Measurements from ENCODE around the gene MAPK1IP1L. TPM values are rescaled to one million over a fixed set of nuclear protein-coding genes. Genes with fewer than 3 reads are reported as not detected.

The MAPK1IP1L gene
- total RNA-seq, result 31.8 TPM

DNA sequence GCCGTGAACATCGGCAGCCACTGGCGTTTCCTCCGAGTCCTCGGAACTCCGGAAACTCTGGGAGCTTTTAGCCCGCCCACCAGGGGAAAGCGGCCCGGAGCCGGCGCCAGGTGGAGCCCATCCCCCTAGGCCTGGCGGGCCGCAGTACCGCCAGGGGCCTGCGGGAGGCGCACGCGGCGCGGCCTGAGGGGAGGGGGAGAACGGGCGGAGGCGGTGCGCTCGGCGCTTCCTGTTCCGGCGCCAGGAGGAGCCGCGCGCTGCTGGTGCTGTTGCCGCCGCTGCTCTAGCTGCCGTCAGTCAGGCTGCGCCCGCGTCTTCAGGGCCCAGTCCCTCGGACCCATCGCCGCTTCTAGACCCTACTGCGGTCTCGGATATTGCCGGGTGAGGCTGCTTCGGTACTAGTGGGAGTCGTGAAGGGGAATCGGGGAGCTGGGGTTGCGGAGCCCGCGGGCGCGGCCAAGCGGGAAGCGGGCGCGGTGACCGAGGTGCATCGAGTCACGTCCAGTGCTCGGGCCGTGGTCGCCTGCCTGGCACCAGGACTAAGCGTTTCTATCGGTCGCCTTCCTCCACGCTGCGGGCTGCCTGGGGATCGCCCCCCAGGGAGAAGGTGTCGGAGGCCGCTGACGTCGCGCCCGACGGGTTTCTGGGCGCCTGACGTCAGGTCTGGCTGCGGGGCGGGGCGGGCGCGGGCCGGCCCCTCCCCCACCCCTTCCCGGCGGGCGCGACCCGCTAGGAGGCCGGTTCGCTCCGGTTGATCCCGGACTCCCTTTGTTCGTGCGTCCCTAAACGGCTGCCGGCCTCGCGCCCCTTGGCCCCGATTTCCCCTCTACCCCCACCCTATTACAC lies at the start of gene MAPK1IP1L:
Gene MAPK1IP1L, plus strand, starts transcription at position 225 of the 846 bp plus-strand sequence. CDS start 10,037 bp downstream, outside the sequence.

DNA sequence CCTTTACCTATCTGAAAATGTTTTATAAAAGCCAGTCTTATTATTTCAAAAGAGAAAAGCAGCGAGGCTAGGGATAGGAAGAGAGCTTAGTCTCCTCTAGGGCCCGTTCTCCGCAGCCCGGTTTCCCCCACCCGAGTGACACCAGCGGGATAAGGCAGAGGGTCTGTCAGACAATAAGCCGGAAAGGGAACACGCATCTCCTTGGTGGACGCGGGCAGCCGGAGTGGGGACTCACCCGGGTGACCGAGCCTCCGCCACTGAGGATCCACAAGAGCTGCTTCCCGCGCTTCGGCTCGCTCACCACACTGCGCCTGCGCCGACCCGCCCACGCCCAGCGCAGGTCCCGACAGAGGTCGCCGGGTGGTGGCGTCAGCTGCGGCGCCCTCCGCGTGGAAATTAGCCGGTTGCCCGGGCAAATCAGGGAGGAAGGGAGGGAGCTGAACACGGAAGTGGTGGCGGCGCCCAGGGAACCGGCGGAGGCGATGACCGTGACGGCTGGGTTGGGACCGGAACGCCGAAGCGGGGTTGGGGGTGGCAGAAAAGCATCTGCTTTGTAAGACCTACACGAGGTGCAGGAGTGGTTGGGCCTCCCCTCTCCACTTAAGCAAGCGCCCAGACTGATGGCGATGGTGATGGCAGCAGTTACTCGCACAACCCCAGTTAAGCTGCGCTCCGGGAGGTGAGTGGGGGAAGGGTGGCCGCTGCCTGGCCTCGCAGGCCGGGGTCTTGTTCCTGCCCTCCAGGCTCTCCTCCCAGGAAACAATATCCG lies 24.5 kb upstream of the MAPK1IP1L start, which contains the start of the genes SOCS4 and WDHD1:
Gene SOCS4, plus strand, starts transcription at position 444 of the 769 bp plus-strand sequence. CDS start 15,806 bp downstream, outside the sequence.
Gene WDHD1, minus strand, starts transcription at position 307 of the 769 bp plus-strand sequence. CDS start 312 bp downstream, outside the sequence.

Other genes with a start within 250 kb of the MAPK1IP1L start
- 8.1 TPM for gene GCH1, start 148.8 kb upstream of the MAPK1IP1L start, total RNA-seq
- 6.4 TPM for gene WDHD1, start 24.5 kb upstream of the MAPK1IP1L start, total RNA-seq
- 13.3 TPM for gene SOCS4, start 24.4 kb upstream of the MAPK1IP1L start, total RNA-seq
- gene LGALS3, start 77.6 kb downstream of the MAPK1IP1L start, total RNA-seq, result 41.8 TPM
- 9.5 TPM for gene DLGAP5, start 139.9 kb downstream of the MAPK1IP1L start, total RNA-seq
- gene FBXO34, start 219.8 kb downstream of the MAPK1IP1L start, total RNA-seq, result 39.6 TPM

Measured in metanephros (tissue), 1 donor.